Activated CD8-positive, alpha-beta memory T cell treated with anti-CD3 and anti-CD28 coated beads, Interleukin-2, amount 50 U/mL, for 4 hours (primary cell): ENCODE data around the gene SMYD5.

ENCODE experiments used
- DNase-seq: peaks from one replicate; pipeline ENCODE4 v3.0.0-alpha.2; 2020

The SMYD5 gene

GRCh38 chr2:73243884-73244570, 30.0 kb downstream of the SMYD5 start:
- DNase-seq: no peak

GRCh38 chr2:73244580-73244979, 30.5 kb downstream of the SMYD5 start:
- no peak for DNase-seq

- no peak for DNase-seq
These were observed 32.8 kb downstream of the SMYD5 start for GRCh38 chr2:73246850-73247249.

- DNase-seq: no peak
These were observed 35.6 kb downstream of the SMYD5 start for GRCh38 chr2:73249636-73250035.

GRCh38 chr2:73250872-73251846, 37.1 kb downstream of the SMYD5 start:
- DNase-seq: no peak

- DNase-seq: no peak
These were observed 38.4 kb downstream of the SMYD5 start for GRCh38 chr2:73252238-73253027.

- DNase-seq: no peak
These were observed 39.4 kb downstream of the SMYD5 start for GRCh38 chr2:73253400-73253799.

DNA sequence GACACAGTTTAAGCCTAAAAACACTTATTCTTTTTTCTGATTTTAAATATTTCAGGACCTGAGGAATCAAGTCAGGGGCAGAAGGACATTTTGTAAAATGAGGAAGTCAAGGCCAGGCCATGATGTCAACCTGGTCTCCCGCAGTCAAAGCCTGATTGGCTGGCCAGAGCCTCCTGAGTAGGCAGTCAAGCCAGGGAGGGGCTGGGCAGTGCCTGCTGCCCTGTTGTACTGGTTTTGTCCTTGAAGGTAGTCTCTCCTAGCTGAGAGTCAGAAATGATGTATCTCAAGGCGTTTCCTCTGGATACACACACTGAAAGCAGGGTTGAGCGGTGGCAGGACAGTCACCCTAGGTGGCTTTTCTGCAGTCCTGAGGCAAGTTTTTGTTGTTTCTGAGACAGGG, 39.9 kb downstream of the SMYD5 start:
- DNase-seq: no peak

DNA sequence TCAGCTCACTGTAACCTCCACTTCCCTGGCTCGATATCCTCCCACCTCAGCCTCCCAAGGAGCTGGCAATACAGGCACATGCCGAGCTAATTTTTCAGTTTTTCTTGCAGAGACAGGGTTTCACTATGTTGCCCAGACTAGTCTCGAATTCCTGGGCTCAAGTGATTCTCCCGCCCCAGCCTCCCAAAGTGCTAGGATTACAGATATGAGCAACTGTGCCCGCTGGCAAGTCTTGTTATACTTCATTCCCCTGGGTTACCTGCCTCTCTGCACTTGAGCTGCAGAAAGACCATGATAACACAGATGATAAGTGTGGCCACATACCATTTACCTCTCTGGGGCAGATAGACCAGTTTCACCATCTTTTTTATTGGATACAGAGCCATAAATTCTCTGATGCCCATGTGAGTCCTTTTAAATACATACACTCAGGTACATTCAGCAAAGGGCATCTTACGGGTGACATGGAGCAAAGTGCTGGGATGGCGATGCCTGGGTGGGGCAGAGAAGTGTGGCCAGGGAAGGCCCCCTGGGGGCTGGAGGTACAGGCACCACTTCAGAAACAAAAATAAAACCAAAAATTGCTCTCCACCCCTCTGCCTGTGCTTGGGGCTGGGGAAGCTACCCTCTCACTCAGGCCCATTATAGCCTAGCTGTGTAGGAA, 40.4 kb downstream of the SMYD5 start:
- no peak for DNase-seq

DNA sequence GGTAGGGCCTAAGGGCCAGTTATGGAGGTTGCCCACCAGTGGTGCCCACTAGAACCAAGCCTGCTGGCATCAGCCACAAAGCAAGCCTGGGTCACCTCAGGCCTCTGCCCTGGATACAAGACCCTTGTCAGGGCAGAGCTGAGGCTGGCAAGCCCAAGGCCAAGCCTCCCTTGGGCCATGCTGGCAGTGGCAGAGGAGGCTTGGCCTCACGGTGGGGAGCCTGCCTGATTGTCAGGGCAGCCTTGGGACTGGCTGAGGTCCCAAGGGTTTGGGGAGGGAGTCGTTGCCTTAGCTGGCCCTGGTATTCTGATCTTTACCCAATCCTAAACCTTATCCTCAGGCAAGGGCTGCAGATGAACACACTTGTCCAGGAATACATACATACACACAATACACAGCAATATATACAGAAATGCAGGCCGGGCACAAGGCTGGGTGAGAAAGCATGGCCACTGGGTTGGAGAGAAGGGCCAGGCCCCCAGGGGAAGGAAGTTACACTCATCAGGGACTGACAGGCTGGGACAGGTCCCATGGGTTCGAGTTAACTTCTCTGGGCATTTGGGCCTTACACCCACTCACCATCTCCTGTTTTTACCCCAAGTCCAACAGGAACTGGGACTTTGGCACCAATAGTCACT, 41.1 kb downstream of the SMYD5 start:
- DNase-seq: no peak

GRCh38 chr2:73255907-73256617, 42.0 kb downstream of the SMYD5 start:
- DNase-seq: no peak

DNA sequence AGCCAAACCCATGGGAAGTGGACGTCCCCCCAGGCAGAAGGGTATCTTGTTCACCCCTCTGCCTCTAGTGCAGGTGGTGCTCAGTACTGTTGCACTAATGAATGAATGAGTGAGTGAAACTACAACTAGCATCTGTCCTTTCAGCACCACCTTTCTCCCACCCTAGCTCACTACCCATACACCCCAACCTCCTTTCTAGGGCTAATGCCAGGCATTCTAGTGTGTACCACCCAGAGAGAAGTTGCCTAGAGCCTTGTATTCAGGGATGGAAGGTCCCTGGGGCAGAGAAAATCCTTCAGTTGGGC, 42.5 kb downstream of the SMYD5 start:
- DNase-seq: no peak

GRCh38 chr2:73257021-73257420, 43.0 kb downstream of the SMYD5 start:
- DNase-seq: no peak

DNA sequence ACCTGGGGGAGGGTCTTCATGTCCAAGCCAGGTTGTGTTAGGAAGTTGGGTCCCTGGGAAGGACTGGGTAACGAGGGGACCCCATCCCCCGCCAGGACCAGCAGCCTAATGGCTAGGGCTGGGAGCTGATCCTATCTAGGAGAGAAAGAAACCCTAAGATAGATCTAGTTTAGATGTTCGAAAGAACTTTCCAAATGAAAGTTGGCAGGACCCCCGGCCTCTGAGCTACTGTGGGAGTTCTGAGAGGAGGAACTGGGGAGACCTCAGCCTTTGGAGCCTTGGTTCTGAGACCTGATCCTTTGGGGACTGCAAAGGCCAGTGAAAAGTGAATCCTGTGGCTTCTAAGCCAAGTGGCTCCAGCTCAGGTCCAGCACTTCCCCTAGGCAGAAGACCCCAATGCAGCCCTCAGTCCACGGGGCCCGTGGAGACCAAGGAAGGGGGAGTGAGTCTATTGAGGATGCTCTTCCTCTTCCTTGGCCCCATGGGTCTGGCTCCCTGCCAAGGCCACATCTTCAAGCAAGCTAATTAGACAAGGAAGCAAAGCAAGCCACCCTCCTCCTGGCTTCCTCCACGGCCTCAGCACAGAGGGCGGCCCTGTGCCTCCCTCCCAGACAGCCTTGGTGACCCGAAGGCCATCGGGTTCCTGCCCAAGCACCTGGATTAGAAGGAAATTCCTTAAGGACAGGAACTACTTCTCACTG, 43.5 kb downstream of the SMYD5 start:
- no peak for DNase-seq

- DNase-seq: no peak
These were observed 44.3 kb downstream of the SMYD5 start for GRCh38 chr2:73258186-73258912.

- DNase-seq: no peak
These were observed 44.8 kb downstream of the SMYD5 start for GRCh38 chr2:73258913-73259215.

GRCh38 chr2:73259276-73259675, 45.2 kb downstream of the SMYD5 start:
- no peak for DNase-seq

GRCh38 chr2:73259704-73260337, 45.8 kb downstream of the SMYD5 start:
- DNase-seq: no peak

GRCh38 chr2:73260338-73260984, 46.4 kb downstream of the SMYD5 start:
- no peak for DNase-seq
